Duodenal mucosa (tissue), 2 donors: Measurements from ENCODE around the gene SELL.

Source experiments
- H3K27ac ChIP-seq: one replicate; pipeline ENCODE4 v1.7.0; 2013; ENCODE audit warnings: low read depth, low read length
- H3K27me3 ChIP-seq, 2 donors: one replicate each; pipeline ENCODE4 v1.7.0; 2013; ENCODE audit warnings: low read length in 2 of 2, control low read depth in 1 of 2; ENCODE audit not compliant: insufficient read depth in 2 of 2, control insufficient read depth in 1 of 2
- H3K36me3 ChIP-seq, 2 donors: one replicate each; pipeline ENCODE4 v1.7.0; 2013; ENCODE audit warnings: low read length in 2 of 2, control low read depth in 1 of 2; ENCODE audit not compliant: insufficient read depth in 2 of 2, control insufficient read depth in 1 of 2
- H3K4me1 ChIP-seq, 2 donors: one replicate each; pipeline ENCODE4 v1.7.0; 2013; ENCODE audit warnings: low read length in 2 of 2, control low read depth in 1 of 2; ENCODE audit not compliant: insufficient read depth in 2 of 2, control insufficient read depth in 1 of 2
- H3K4me3 ChIP-seq, 2 donors: one replicate each; pipeline ENCODE4 v1.7.0; 2013; ENCODE audit warnings: low read length in 2 of 2, low read depth in 1 of 2
- H3K9ac ChIP-seq, 2 donors: one replicate each; pipeline ENCODE4 v1.7.0; 2013; ENCODE audit warnings: low read length in 2 of 2, low read depth in 1 of 2
- H3K9me3 ChIP-seq, 2 donors: one replicate each; pipeline ENCODE4 v1.7.0; 2013; ENCODE audit warnings: low read length in 2 of 2, control low read depth in 1 of 2; ENCODE audit not compliant: control insufficient read depth in 1 of 2

SELL gene

GRCh38 chr1:169711469-169712308 lies at the start of gene SELL:
SELL (minus strand) TSS chr1:169711620; CDS start chr1:169711498, 122 bp downstream.
- Histone ChIP-seq H3K27ac (no peak within 1 kb of the TSS), H3K4me1 (peaks cover 0 to 3% of the 10 kb centered on the region in 2 donors), H3K4me3 (peak within 1 kb of the TSS; percentile 7 to 11), H3K27me3 (peaks cover 0 to 3% of the 10 kb centered on the region in 2 donors), H3K36me3 (no peaks in the 10 kb centered on the region), H3K9ac (no peak within 1 kb of the TSS), H3K9me3 (peaks cover 0 to 3% of the 10 kb centered on the region in 2 donors)

GRCh38 chr1:169759038-169759437 lies 47.6 kb upstream of the SELL start:
- Histone ChIP-seq H3K27me3 (peaks cover 0 to 3% of the 10 kb centered on the region in 2 donors), H3K9me3 (no peaks in the 10 kb centered on the region), H3K36me3 (no peaks in the 10 kb centered on the region), H3K9ac (no peak overlapping the region), H3K4me3 (no peak overlapping the region), H3K27ac (no peak overlapping the region), H3K4me1 (peaks cover 0 to 6% of the 10 kb centered on the region in 2 donors)

GRCh38 chr1:169753549-169753948 lies 42.1 kb upstream of the SELL start:
- Histone ChIP-seq H3K4me3 (no peak overlapping the region), H3K9me3 (no peaks in the 10 kb centered on the region), H3K27ac (no peak overlapping the region), H3K4me1 (no peaks in the 10 kb centered on the region), H3K36me3 (no peaks in the 10 kb centered on the region), H3K9ac (no peak overlapping the region), H3K27me3 (peaks cover 0 to 5% of the 10 kb centered on the region in 2 donors)

GRCh38 chr1:169750041-169750440 lies 38.6 kb upstream of the SELL start:
- H3K27ac ChIP-seq, result no peak overlapping the region
- H3K36me3 ChIP-seq, result no peaks in the 10 kb centered on the region
- H3K9ac ChIP-seq, result no peak overlapping the region
- no peaks in the 10 kb centered on the region for H3K9me3 ChIP-seq
- no peaks in the 10 kb centered on the region for H3K4me1 ChIP-seq
- peaks cover 0 to 5% of the 10 kb centered on the region in 2 donors for H3K27me3 ChIP-seq
- H3K4me3 ChIP-seq, result no peak overlapping the region

GRCh38 chr1:169746550-169746949 lies 35.1 kb upstream of the SELL start:
- Histone ChIP-seq H3K4me1 (no peaks in the 10 kb centered on the region), H3K9ac (no peak overlapping the region), H3K4me3 (no peak overlapping the region), H3K27ac (no peak overlapping the region), H3K27me3 (no peaks in the 10 kb centered on the region), H3K9me3 (no peaks in the 10 kb centered on the region), H3K36me3 (no peaks in the 10 kb centered on the region)

- H3K27ac ChIP-seq, result no peak overlapping the region
- H3K27me3 ChIP-seq, result no peaks in the 10 kb centered on the region
- no peaks in the 10 kb centered on the region for H3K9me3 ChIP-seq
- no peaks in the 10 kb centered on the region for H3K36me3 ChIP-seq
- H3K9ac ChIP-seq, result no peak overlapping the region
- H3K4me3 ChIP-seq, result no peak overlapping the region
- no peaks in the 10 kb centered on the region for H3K4me1 ChIP-seq
Observed at GRCh38 chr1:169745015-169745861, 33.8 kb upstream of the SELL start.

GRCh38 chr1:169741666-169742394 lies 30.4 kb upstream of the SELL start:
- Histone ChIP-seq H3K27ac (no peak overlapping the region), H3K4me3 (no peak overlapping the region), H3K36me3 (no peaks in the 10 kb centered on the region), H3K9ac (no peak overlapping the region), H3K27me3 (no peaks in the 10 kb centered on the region), H3K9me3 (no peaks in the 10 kb centered on the region), H3K4me1 (no peaks in the 10 kb centered on the region)

DNA sequence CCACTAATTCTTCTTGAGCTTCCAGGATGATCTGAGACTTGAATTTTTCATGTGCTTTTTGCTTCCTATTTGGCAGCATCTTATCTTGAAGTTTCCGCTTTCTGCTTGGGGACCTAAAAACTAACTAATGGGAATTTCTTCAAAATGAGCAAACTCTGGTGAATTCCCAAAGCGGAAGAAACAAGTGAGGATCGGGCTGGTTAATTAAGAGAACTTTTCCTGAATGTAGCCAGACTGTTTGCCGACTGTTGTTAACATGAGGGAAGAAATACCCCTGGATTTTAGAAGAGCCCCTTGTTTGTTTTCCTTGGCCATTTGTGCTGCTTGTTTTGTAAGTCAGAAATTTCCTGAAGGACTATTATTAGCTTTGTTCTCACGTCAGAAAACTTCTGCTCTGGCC lies 28.6 kb upstream of the SELL start:
- Histone ChIP-seq H3K36me3 (no peaks in the 10 kb centered on the region), H3K4me1 (no peaks in the 10 kb centered on the region), H3K27ac (no peak overlapping the region), H3K4me3 (no peak overlapping the region), H3K9ac (no peak overlapping the region), H3K27me3 (no peaks in the 10 kb centered on the region), H3K9me3 (no peaks in the 10 kb centered on the region)

DNA sequence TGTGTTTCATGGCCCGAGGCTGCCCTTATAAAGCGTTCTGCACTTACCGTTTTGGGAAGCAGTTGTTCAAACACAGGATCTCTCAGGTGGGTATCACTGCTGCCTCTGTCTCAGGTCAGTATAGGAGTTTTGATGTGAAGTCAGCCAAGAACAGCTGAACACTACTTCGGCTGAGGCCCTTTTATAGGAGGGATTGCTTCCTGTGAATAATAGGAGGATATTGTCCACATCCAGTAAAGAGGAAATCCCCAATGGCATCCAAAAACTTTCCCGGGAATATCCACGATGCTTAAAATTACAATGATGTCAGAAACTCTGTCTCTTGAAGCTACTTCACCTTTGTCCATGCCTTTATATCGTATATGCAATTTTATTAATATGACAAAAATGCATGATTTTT lies 22.5 kb upstream of the SELL start, which contains the start of gene SELE:
TSS of gene SELE (minus strand) at position 156 of the 400 bp plus-strand sequence. CDS start 467 bp downstream, outside the sequence.
- H3K27ac ChIP-seq, result no peak within 1 kb of the TSS
- H3K9ac ChIP-seq, result no peak within 1 kb of the TSS
- H3K9me3 ChIP-seq, result no peaks in the 10 kb centered on the region
- no peaks in the 10 kb centered on the region for H3K4me1 ChIP-seq
- no peaks in the 10 kb centered on the region for H3K27me3 ChIP-seq
- H3K36me3 ChIP-seq, result no peaks in the 10 kb centered on the region
- H3K4me3 ChIP-seq, result no peak within 1 kb of the TSS
